Upper lobe of left lung (tissue), 4 donors: ENCODE measurements around the gene UNC5C.

Experiments used
- EP300 ChIP-seq, 4 donors: sonication (generic); formaldehyde crosslinking; IDR thresholded peaks; one replicate each; pipeline ENCODE4 v1.5.1; 2017; ENCODE audit warnings: antibody characterized with exemption in 4 of 4, control low read depth in 2 of 4
- POLR2AphosphoS5 ChIP-seq, 2 donors: sonication (generic); formaldehyde crosslinking; IDR thresholded peaks; one replicate each; pipeline ENCODE4 v1.5.1; 2017; ENCODE audit warnings: antibody characterized with exemption in 2 of 2
- TF ChIP-seq, protein P1 (sequence below), 6 experiments: fragments of 450-650 bp in 4 of 6; fragments of 200-600 bp in 2 of 6; sonication (generic) in 2 of 6; IDR thresholded peaks; one replicate each; pipeline ENCODE4 v1.5.1; 2016 to 2019; ENCODE audit warnings: antibody characterized with exemption in 6 of 6

DNA sequence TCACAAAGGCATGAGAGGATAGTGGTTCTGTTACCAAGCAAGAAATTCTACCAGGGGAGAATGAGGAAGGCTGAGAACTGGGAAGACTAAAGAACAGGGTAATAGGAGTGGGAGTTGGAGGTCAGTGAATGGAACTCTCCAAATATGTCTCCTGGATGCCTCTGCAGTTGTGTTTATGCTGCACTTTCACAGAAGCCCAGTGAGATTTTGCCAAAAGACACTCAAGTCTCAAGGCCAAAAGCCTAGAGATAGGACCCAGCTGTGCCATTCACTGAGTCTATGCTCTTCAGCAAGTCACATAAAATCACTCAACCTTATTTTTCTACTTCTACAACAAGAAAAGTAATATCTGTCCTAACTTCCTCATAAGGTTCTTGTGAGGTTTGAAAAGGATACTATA is 285.4 kb downstream of the UNC5C start:
- TF ChIP-seq, protein P1, sequence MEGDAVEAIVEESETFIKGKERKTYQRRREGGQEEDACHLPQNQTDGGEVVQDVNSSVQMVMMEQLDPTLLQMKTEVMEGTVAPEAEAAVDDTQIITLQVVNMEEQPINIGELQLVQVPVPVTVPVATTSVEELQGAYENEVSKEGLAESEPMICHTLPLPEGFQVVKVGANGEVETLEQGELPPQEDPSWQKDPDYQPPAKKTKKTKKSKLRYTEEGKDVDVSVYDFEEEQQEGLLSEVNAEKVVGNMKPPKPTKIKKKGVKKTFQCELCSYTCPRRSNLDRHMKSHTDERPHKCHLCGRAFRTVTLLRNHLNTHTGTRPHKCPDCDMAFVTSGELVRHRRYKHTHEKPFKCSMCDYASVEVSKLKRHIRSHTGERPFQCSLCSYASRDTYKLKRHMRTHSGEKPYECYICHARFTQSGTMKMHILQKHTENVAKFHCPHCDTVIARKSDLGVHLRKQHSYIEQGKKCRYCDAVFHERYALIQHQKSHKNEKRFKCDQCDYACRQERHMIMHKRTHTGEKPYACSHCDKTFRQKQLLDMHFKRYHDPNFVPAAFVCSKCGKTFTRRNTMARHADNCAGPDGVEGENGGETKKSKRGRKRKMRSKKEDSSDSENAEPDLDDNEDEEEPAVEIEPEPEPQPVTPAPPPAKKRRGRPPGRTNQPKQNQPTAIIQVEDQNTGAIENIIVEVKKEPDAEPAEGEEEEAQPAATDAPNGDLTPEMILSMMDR (IDR thresholded peaks at IDR 0.05): no peak
- no peak for TF ChIP-seq POLR2AphosphoS5 (IDR thresholded peaks at IDR 0.05)
- TF ChIP-seq EP300 (IDR thresholded peaks at IDR 0.05): no peak
